ENCODE data around the gene IL20. TPM values are rescaled to one million over a fixed set of nuclear protein-coding genes. Genes with fewer than 3 reads are reported as not detected.

IL20 gene
- total RNA-seq: not detected

GRCh38 chr1:206864939-206865671 is at the start of gene IL20:
IL20 (plus strand) TSS chr1:206865623; CDS start chr1:206865853, 230 bp downstream.

GRCh38 chr1:206897175-206897574 is 31.8 kb downstream of the IL20 start, which contains the start of gene IL24:
IL24 (plus strand) TSS chr1:206897443; CDS start chr1:206897833, 390 bp downstream.

Other genes with a start within 250 kb of the IL20 start
- gene DYRK3, start 230.1 kb upstream of the IL20 start, total RNA-seq: 13.5 TPM
- gene MAPKAPK2, start 180.7 kb upstream of the IL20 start, total RNA-seq: 11.3 TPM
- gene IL19, start 94.8 kb upstream of the IL20 start, total RNA-seq: not detected
- gene IL10, start 93.1 kb upstream of the IL20 start, total RNA-seq: not detected
- gene IL24, start 31.8 kb downstream of the IL20 start, total RNA-seq: not detected
- not detected for gene FCMR, start 56.3 kb downstream of the IL20 start, total RNA-seq
- gene PIGR, start 80.8 kb downstream of the IL20 start, total RNA-seq: not detected
- not detected for gene FCAMR, start 104.8 kb downstream of the IL20 start, total RNA-seq
- gene C1orf116, start 167.1 kb downstream of the IL20 start, total RNA-seq: under 0.01 TPM
- 19.1 TPM for gene YOD1, start 185.6 kb downstream of the IL20 start, total RNA-seq
- gene PFKFB2, start 187.7 kb downstream of the IL20 start, total RNA-seq: 11.6 TPM
- gene C4BPB, start 223.2 kb downstream of the IL20 start, total RNA-seq: not detected
- not detected for gene C4BPA, start 238.6 kb downstream of the IL20 start, total RNA-seq